ENCODE measurements around the gene KIF15.
A peak's percentile ranks its signal among the peaks of the same experiment; 100 is the strongest.

KIF15 gene

DNA sequence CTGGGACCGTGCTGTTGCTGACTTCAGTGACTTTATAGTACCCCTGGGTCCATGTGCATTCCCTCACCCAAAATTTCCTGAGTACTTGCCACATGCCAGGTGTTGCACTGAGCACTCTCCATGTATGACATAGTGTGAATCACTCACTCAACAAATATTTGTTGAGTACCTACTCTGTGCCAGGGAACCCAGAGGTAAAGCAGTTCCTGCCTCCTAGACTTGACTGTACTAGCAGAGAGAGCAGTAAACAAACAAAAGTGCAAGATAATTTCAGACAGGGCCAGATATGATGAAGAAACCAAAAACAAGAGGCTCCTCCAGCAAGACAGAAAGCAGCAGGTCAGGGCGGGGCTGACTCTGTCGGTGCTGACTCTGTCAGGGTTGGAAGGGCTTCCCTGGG is 125.0 kb downstream of the KIF15 start:
- DNase-seq (ENCODE audit: low spot score in 2 of 2) (no peak), ATAC-seq (no peak)
- no peaks in the 10 kb centered on the region for H3K36me3 Mint-ChIP-seq
- H3K4me1 Mint-ChIP-seq = no peaks in the 10 kb centered on the region
- H3K4me3 Mint-ChIP-seq = no peak overlapping the region
- H3K27ac Mint-ChIP-seq = no peak overlapping the region
- no peaks in the 10 kb centered on the region for H3K9me3 Mint-ChIP-seq

DNA sequence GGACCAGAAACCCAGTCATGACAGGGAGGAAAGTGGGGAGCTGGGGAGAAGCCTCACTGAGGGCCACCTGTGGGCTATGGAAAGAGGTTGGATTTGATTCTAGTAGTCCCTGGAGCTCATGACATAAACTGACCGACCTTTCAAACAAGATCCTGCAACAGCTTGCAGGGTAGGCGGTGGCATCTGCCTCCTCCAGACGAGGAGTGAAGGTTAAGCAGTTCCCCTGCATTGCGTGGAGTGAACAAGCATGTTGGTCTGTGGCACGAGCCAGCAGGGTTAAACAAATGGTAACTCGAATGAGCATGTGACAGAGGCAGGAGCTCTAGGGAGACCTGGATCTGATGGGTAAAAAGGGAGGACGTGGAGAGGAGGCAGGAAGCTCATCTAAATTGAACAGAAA is 125.5 kb downstream of the KIF15 start:
- DNase-seq (ENCODE audit: low spot score in 2 of 2) = no peak
- Mint-ChIP-seq H3K4me3 (no peak overlapping the region), H3K27ac (no peak overlapping the region), H3K9me3 (no peaks in the 10 kb centered on the region), H3K4me1 (no peaks in the 10 kb centered on the region), H3K36me3 (no peaks in the 10 kb centered on the region)
- no peak for ATAC-seq

DNA sequence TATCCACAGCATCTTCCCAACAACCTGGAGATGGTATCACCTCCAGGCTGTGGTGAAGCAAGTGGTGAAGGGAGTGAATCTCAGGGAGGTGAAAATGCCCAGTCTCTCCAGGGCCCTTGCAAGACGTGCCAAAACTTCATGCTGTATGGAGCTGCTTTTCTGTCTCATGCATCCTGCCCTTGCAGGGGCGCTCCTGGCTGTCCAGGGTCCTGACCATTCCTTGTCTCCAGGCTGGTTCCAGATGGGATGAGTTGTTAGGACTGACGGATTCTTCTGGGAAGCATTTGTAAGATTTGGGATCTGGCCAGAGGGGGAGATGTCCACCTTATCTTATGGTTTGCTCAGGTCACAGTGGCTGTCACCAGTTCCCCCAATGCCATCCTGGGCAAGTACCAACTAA is 128.7 kb downstream of the KIF15 start:
- H3K4me3 Mint-ChIP-seq = no peak overlapping the region
- DNase-seq (ENCODE audit: low spot score in 2 of 2) = no peak

DNA sequence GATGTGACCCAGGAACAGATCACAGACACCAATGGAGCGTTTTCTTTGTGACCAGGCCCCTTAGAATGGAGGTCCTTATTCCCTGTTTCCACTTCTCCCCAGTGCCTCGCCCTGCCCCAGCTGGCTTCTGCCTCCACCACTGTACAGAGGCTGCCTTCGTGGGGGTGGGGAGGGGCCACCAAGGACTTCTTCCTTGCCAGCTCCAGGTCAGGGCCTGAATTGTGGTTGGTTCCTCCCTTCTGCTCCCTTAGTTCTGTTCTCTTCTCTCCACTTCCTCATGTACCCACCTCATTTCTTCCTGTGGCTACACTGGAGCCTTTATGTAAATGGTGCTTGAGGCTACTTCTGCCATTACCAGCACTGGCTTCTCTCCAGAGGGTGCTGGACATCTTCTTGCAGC is 129.3 kb downstream of the KIF15 start:
- Mint-ChIP-seq H3K27ac (no peak overlapping the region), H3K36me3 (no peaks in the 10 kb centered on the region), H3K9me3 (no peaks in the 10 kb centered on the region), H3K4me3 (no peak overlapping the region), H3K4me1 (no peaks in the 10 kb centered on the region)
- ATAC-seq (no peak), DNase-seq (ENCODE audit: low spot score in 2 of 2) (no peak)

More for the DNA sequence above, 128.7 kb downstream of the KIF15 start:
- no peak for ATAC-seq
- no peak overlapping the region for H3K27ac Mint-ChIP-seq
- H3K9me3 Mint-ChIP-seq = no peaks in the 10 kb centered on the region
- H3K4me1 Mint-ChIP-seq = no peaks in the 10 kb centered on the region
- H3K36me3 Mint-ChIP-seq = no peaks in the 10 kb centered on the region

DNA sequence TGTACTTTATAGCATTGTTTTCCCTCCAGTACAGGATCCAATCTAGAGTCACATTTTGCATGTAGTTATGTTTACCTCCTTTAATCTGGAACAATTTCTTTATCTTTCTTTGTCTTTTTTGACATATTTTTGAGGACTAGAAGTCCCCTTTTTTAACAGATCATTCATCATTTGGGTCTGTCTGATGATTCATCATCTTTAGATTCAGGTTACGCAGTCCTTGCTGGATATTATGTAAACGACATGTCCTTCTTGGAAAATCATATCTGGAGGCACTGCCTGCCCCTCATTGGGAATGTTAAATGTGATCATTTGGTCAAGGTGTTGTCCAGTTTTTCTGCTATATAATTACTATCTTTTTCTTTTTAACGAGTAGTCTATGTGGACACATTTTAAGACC is 131.1 kb downstream of the KIF15 start:
- Mint-ChIP-seq H3K9me3 (no peaks in the 10 kb centered on the region), H3K4me1 (no peaks in the 10 kb centered on the region), H3K36me3 (no peaks in the 10 kb centered on the region), H3K4me3 (no peak overlapping the region), H3K27ac (no peak overlapping the region)
- ATAC-seq = no peak
- no peak for DNase-seq (ENCODE audit: low spot score in 2 of 2)

DNA sequence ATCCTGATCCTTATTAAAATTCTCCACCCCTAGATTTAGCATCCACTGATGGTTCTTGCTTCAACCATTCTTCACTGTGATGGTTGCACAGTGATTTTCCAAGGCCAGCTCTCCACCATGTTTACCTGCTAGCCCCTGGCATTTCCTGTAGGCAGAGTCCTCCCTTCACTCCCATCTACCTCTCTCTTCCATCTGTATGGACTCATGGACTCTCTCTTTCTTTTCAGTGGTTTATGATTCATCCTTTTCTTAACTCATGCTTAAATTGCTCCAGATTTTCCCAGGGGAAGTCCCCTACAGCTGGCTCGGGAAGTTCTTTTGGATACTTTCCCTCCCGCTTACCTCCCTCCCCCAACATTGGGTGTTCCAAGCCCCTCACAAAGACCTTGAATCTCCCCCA is 131.5 kb downstream of the KIF15 start:
- DNase-seq (ENCODE audit: low spot score in 2 of 2) (no peak), ATAC-seq (no peak)
- Mint-ChIP-seq H3K27ac (no peak overlapping the region), H3K4me1 (no peaks in the 10 kb centered on the region), H3K4me3 (no peak overlapping the region), H3K9me3 (no peaks in the 10 kb centered on the region), H3K36me3 (no peaks in the 10 kb centered on the region)

DNA sequence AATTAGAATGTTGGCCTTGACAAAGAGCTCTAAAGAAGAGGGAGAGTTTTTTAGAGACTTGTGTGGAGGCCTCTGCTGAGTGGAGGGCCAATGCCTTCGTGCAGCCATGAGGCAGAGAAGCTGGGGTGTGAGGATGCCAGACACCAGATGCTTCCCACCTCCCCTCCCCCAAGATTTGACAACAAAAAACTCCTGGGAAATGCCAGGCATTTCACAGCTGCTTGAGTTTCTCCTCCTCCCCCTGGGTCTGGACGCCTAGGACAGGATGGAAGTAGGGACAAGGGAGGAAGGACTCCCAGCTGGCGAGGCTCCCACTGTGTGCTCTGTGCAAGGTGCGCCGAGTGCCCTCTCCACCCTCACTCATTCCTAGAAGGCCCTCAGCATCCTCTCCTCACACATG is 132.9 kb downstream of the KIF15 start:
- Mint-ChIP-seq H3K9me3 (no peaks in the 10 kb centered on the region), H3K36me3 (no peaks in the 10 kb centered on the region), H3K4me3 (no peak overlapping the region), H3K4me1 (no peaks in the 10 kb centered on the region), H3K27ac (no peak overlapping the region)
- DNase-seq (ENCODE audit: low spot score in 2 of 2) (no peak), ATAC-seq (no peak)

DNA sequence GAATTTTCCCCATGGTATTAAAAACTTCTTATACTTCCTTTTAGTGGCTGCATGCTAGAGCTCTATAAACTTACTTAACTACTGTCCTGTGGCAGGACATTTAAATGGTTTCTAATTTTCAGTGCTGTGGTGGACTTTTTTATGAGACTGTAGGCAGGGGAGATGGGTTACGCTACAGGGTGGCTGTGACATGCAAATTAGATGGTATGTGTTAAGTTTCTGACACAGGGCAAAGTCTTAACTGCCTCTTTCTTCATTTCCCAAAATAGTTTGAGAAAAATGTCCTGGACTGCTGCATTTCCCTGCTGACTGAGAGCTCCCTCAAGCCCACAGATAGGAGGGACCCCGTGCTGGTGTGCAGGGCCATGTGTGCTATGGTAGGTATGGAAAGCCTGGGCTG is 134.8 kb downstream of the KIF15 start:
- no peak for DNase-seq (ENCODE audit: low spot score in 2 of 2)
- no peaks in the 10 kb centered on the region for H3K4me1 Mint-ChIP-seq
- no peaks in the 10 kb centered on the region for H3K36me3 Mint-ChIP-seq
- no peak overlapping the region for H3K4me3 Mint-ChIP-seq
- no peaks in the 10 kb centered on the region for H3K9me3 Mint-ChIP-seq
- no peak overlapping the region for H3K27ac Mint-ChIP-seq
- ATAC-seq = no peak

DNA sequence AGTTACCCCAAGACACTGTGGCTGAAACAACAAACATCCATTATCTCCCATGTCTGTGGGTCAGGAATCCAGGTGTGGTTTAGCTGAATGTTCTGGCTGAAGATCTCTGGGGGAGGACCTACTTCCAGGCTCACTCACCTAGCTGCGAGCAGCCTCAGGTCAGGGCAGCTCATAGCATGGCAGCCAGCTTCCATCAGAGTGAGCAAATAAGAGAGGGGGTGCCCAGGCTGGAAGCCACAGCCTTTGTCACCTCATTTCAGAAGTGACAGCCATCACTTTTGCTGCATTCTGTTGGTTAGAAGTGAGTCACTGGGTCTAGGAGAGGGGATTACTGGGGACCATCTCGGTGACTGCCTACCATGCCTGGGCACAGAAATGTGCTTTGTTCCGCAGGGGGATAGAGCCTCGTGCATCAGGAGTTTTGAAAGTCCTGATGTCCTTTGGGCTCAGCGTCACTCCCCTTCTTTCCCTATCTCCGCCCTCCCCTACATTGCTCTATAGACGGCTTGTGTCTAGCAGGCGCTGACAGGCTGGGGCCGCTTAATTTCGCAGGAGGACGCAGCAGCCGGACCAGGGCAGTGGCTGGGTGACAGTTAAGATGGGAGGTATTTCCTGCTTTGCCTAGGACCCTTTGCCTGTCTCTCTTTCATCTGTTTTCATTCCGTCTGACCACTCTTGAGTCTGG is 138.2 kb downstream of the KIF15 start:
- ATAC-seq = peak; percentile 61
- H3K4me1 Mint-ChIP-seq = no peaks in the 10 kb centered on the region
- no peaks in the 10 kb centered on the region for H3K36me3 Mint-ChIP-seq
- no peak for DNase-seq (ENCODE audit: low spot score in 2 of 2)
- no peaks in the 10 kb centered on the region for H3K9me3 Mint-ChIP-seq
- H3K27ac Mint-ChIP-seq = no peak overlapping the region
- H3K4me3 Mint-ChIP-seq = no peak overlapping the region

DNA sequence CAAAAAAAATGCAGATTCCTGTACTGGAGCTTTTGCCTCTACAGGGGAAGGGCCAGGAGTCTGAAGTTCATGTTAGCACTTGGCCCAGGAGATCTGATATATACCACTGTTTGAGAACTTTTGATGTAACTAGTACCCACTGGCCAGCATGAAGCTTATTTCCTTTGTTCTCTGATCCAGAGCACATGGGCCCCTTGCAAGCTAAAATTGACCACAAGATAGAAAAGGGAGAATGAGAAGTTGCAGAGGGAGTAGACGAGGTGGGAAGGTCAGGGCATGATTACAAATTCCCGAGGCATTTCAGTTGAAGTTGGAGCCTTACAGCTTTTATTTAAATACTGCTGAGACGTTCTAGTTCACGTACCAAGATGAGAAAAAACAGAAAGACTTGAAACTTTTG is 141.0 kb downstream of the KIF15 start:
- Mint-ChIP-seq H3K27ac (no peak overlapping the region), H3K36me3 (no peaks in the 10 kb centered on the region), H3K4me1 (no peaks in the 10 kb centered on the region), H3K9me3 (no peaks in the 10 kb centered on the region), H3K4me3 (no peak overlapping the region)
- ATAC-seq (no peak), DNase-seq (ENCODE audit: low spot score in 2 of 2) (no peak)
